Nephron (organoid): Measurements from ENCODE around the gene KRTAP10-6.
A peak's percentile ranks its signal among the peaks of the same experiment; 100 is the strongest.
"Not testable (repeated sequence)": the region's sequence is repeated elsewhere in the genome, so short reads cannot be mapped to it uniquely, and the experiment has no call there.

Source experiments
- H3K27ac Mint-ChIP-seq, 3 experiments: 2 replicates each; pipeline ENCODE4 v1.8.0; 2020; ENCODE audit warnings: mixed read lengths in 3 of 3, mild to moderate bottlenecking in 2 of 3, moderate library complexity in 1 of 3
- H3K27me3 Mint-ChIP-seq: 2 replicates; pipeline ENCODE4 v1.8.0; 2021; ENCODE audit warnings: low read depth, mild to moderate bottlenecking, moderate library complexity, mixed read lengths
- H3K36me3 Mint-ChIP-seq: 2 replicates; pipeline ENCODE4 v1.8.0; 2020; ENCODE audit warnings: low read depth, mixed read lengths
- H3K4me1 Mint-ChIP-seq: 2 replicates; pipeline ENCODE4 v1.8.0; 2020; ENCODE audit warnings: mixed read lengths
- H3K4me3 Mint-ChIP-seq, 3 experiments: 2 replicates each; pipeline ENCODE4 v1.8.0; 2020; ENCODE audit warnings: mild to moderate bottlenecking in 3 of 3, mixed read lengths in 3 of 3, moderate library complexity in 2 of 3
- H3K9me3 Mint-ChIP-seq: 2 replicates; pipeline ENCODE4 v1.8.0; 2020; ENCODE audit warnings: mixed read lengths
- TF ChIP-seq, protein P1 (sequence below), 3 experiments: fragments of 200-600 bp; sonication (generic); IDR thresholded peaks; one replicate each; pipeline ENCODE4 v1.5.0; 2021; ENCODE audit warnings: antibody characterized with exemption in 3 of 3; ENCODE audit not compliant: unreplicated experiment in 3 of 3

The KRTAP10-6 gene

DNA sequence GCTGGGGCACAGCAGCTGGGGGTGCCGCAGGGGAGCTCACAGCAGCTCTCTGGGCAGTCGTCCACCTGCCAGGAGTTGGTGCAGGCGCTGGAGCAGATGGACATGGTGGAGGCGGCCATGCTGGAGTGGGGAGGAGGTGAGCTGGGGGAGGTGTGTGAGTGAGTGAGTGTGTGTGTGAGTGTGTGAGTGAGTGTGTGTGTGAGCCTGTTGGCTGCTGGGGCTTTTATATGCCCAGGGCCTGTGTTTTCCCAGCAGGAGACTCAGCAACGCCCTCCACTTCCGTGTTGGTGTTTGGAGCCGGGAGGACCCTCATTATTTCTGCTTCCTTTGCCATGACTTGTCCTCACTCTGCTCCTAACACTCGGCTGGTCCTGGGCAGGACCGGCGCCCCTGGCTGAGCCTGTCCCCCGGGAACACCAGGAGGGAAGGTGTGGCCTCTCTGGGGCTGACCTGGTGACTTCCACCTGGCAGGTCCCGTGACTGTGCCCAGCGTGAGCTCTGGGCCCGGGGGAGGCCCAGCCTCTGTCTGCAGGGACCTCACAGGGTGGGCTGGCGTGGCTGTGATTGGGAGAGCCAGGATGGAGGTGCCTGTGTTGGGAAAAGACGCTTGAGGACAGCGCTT, 40.9 kb downstream of the KRTAP10-6 start, which contains the start of gene KRTAP10-2:
Gene KRTAP10-2 (minus strand): TSS at position 166 of the 622 bp plus-strand sequence. CDS start 47 bp downstream, at position 119.
- Mint-ChIP-seq H3K9me3 (peaks cover 13% of the 10 kb centered on the region), H3K27ac (peak within 1 kb of the TSS in 1 of 3 experiments; percentile 66), H3K4me1 (peaks cover 34% of the 10 kb centered on the region), H3K4me3 (no peak within 1 kb of the TSS), H3K36me3 (peaks cover 10% of the 10 kb centered on the region), H3K27me3 (peaks cover 24% of the 10 kb centered on the region)
- TF ChIP-seq, protein P1, sequence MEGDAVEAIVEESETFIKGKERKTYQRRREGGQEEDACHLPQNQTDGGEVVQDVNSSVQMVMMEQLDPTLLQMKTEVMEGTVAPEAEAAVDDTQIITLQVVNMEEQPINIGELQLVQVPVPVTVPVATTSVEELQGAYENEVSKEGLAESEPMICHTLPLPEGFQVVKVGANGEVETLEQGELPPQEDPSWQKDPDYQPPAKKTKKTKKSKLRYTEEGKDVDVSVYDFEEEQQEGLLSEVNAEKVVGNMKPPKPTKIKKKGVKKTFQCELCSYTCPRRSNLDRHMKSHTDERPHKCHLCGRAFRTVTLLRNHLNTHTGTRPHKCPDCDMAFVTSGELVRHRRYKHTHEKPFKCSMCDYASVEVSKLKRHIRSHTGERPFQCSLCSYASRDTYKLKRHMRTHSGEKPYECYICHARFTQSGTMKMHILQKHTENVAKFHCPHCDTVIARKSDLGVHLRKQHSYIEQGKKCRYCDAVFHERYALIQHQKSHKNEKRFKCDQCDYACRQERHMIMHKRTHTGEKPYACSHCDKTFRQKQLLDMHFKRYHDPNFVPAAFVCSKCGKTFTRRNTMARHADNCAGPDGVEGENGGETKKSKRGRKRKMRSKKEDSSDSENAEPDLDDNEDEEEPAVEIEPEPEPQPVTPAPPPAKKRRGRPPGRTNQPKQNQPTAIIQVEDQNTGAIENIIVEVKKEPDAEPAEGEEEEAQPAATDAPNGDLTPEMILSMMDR (IDR thresholded peaks at IDR 0.05; ENCODE audit: unreplicated experiment in 3 of 3), result no peak

GRCh38 chr21:44550807-44551206, 41.5 kb downstream of the KRTAP10-6 start:
- H3K9me3 Mint-ChIP-seq, result peaks cover 13% of the 10 kb centered on the region
- peaks cover 20% of the 10 kb centered on the region for H3K27me3 Mint-ChIP-seq
- TF ChIP-seq, protein P1 (IDR thresholded peaks at IDR 0.05; ENCODE audit: unreplicated experiment in 3 of 3), result no peak
- H3K36me3 Mint-ChIP-seq, result peaks cover 10% of the 10 kb centered on the region
- no peak overlapping the region for H3K4me3 Mint-ChIP-seq
- H3K27ac Mint-ChIP-seq, result peak overlapping the region in 1 of 3 experiments; percentile 66
- peaks cover 34% of the 10 kb centered on the region for H3K4me1 Mint-ChIP-seq

- Mint-ChIP-seq H3K4me1 (peaks cover 34% of the 10 kb centered on the region), H3K9me3 (peaks cover 17% of the 10 kb centered on the region), H3K27me3 (peaks cover 18% of the 10 kb centered on the region), H3K36me3 (peaks cover 10% of the 10 kb centered on the region)
- H3K27ac Mint-ChIP-seq, H3K4me3 Mint-ChIP-seq: not testable (repeated sequence)
Measured at GRCh38 chr21:44550285-44550684, 42.0 kb downstream of the KRTAP10-6 start.

- Mint-ChIP-seq H3K4me1 (peaks cover 29% of the 10 kb centered on the region), H3K4me3 (no peak overlapping the region), H3K27me3 (peaks cover 18% of the 10 kb centered on the region), H3K9me3 (peaks cover 17% of the 10 kb centered on the region), H3K27ac (peak overlapping the region; percentile 60 to 65 (median 60)), H3K36me3 (peaks cover 10% of the 10 kb centered on the region)
- TF ChIP-seq, protein P1 (IDR thresholded peaks at IDR 0.05; ENCODE audit: unreplicated experiment in 3 of 3), result no peak
Measured at GRCh38 chr21:44549525-44550211, 42.6 kb downstream of the KRTAP10-6 start.

- peak overlapping the region; percentile 60 to 65 (median 60) for H3K27ac Mint-ChIP-seq
- H3K4me1 Mint-ChIP-seq, result peaks cover 23% of the 10 kb centered on the region
- no peak overlapping the region for H3K4me3 Mint-ChIP-seq
- H3K36me3 Mint-ChIP-seq, result peaks cover 10% of the 10 kb centered on the region
- TF ChIP-seq, protein P1 (IDR thresholded peaks at IDR 0.05; ENCODE audit: unreplicated experiment in 3 of 3), result no peak
- H3K27me3 Mint-ChIP-seq, result peaks cover 18% of the 10 kb centered on the region
- peaks cover 17% of the 10 kb centered on the region for H3K9me3 Mint-ChIP-seq
Measured at GRCh38 chr21:44548922-44549321, 43.4 kb downstream of the KRTAP10-6 start.

GRCh38 chr21:44548381-44548780, 43.9 kb downstream of the KRTAP10-6 start:
- Mint-ChIP-seq H3K36me3 (peaks cover 10% of the 10 kb centered on the region), H3K27ac (peak overlapping the region in 1 of 3 experiments; percentile 60), H3K27me3 (peaks cover 18% of the 10 kb centered on the region), H3K4me3 (no peak overlapping the region), H3K4me1 (peaks cover 23% of the 10 kb centered on the region), H3K9me3 (peaks cover 17% of the 10 kb centered on the region)
- TF ChIP-seq, protein P1 (IDR thresholded peaks at IDR 0.05; ENCODE audit: unreplicated experiment in 3 of 3), result no peak
